Activated CD4-positive, alpha-beta T cell treated with anti-CD3 and anti-CD28 coated beads, Interleukin-2, amount 50 U/mL, for 1 hour (primary cell): Measurements from ENCODE around the gene CHD5.

Experiments
- DNase-seq: peaks from one replicate; pipeline ENCODE4 v3.0.0-alpha.2; 2020

CHD5 gene

DNA sequence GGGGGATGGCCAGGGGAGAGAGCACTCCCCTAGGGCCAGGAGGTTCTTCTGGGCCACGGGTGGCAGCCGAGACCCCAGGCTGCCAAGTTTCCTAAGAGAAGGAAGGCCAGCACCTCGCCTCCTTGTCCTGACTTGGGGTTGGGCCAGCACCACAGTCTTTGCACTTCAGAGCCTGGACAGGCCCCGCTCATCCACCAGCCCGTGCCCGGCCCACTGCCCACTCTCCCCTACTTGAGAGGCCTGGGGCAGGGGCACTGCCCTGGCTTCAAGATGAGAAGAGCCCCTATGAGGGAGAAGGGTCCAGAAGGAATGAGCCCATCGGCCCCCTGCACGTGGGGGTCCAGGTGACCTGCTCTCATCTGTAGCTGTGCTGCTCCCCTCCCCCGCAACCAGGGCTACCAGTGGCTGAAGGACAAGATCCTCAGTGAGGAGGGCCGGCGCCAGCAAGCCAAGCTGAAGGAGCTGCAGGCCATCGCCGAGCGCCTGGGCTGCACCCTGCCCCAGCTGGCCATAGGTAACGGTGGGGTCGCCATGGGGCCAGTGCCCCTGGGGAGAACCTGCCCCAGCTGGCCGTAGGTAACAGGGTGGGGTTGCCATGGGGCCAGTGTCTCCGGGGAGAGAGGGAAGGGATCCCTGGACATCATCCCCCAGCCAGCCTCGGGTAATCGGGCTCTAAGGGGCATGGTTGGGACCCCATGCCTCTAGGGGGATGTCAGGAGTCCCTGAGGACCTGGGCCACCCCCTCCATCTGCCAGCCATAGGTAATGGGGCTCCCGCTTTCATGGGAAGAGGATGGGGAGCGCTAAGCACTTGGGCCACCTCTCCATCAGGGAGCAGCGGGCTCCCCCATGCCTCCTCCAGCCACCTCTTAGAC, 83.6 kb downstream of the CHD5 start:
- no peak for DNase-seq

DNA sequence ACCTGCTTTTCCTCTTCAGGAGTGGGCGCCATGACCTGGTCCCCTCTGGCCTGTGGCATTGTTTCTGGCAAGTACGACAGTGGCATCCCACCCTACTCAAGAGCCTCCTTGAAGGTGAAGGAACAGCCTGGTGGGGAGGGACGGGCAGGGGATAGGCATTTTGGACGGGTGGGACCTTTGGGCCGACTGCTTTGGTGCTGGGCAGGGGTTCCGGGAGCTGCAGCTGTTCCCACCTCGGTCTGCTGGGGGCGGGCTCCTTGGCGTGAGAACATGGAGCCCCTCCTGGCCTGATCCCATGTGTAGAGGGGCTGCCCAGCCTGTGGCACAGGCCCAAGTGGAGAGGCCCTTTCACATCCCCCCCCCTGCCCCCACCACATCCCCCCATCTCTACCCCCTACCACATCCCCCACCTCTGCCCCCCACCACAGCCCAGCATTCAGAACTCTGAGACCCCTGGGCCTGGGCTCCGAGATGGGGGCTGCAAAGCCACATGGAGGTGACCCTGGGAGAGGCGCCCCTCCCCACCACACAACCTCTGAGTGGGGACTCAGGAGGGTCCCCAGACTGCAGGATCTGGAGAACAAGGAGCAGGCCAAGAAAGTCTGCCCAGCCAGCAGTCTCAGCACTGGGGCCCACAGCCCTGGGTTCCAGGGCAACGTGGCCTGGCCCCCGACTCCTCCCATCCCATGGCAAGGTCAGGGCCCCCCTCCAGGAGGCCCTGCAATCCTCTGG, 84.4 kb downstream of the CHD5 start:
- DNase-seq = no peak

DNA sequence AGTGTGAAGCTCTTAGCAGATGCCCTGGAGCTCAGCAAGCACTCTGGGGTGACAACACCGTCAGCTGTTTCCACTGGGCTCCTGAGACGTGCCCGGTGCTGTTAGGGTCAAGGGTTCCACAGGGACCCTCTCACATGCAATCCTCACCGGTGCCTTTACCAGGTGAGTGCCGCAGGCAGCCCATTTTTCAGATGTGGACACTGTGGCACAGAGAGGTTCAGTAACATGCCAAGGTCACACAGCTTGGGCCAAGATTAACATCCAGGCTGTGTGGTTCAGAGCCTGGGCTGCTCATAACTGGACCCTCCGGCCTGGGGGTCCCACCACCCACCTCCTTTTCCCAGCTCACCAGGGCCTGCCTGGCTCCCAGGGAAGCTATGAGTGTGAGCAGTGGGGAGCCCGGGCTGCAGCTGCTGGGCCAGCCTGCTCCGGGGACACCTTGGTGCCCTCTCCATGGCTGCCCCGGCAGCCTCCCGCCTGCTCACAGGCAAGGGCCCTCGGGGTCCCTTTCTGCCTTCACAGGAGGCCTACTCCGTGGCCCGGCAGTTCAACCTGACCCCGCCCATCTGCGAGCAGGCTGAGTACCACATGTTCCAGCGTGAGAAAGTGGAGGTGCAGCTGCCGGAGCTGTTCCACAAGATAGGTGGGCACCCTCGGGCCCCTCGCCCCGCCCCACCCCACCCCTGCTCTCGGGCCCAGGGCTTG, 85.2 kb downstream of the CHD5 start:
- DNase-seq = no peak

DNA sequence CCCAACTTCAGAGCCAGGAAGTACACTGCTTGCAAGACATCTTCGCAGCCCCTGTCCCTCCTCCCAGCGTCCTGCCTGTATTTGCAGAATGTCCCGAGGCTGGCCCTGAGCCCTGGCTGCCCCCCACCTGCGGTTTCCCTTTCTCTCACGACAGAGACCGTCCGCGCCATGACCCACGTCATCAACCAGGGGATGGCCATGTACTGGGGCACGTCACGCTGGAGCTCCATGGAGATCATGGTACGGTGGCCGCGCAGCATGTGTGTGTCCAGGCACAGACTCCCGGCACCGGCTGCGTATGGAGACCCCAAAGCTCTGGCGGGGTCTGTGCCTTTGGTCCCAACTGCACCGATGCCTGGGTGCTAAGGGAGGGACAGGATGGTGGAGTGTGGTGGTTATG, 85.9 kb downstream of the CHD5 start:
- DNase-seq = no peak

DNA sequence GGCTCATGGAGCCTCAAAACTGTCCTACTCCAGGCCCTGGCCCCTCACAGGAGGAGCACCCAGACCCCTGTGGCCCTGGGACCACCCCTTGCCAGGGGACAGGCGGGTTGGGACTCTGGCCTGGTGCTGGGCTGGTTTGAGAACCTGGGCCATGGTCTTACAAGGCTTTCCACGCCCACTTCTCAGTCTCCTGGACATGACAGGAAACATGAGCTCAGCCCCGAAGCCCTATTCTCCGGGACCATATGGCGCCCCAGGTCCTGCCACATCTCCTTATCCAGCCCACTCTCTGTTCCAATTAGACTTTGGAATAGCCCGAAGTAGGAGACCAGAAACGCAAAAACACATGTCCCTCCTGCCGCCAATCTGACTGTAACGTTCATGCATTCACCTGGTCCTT, 86.5 kb downstream of the CHD5 start:
- DNase-seq = no peak

DNA sequence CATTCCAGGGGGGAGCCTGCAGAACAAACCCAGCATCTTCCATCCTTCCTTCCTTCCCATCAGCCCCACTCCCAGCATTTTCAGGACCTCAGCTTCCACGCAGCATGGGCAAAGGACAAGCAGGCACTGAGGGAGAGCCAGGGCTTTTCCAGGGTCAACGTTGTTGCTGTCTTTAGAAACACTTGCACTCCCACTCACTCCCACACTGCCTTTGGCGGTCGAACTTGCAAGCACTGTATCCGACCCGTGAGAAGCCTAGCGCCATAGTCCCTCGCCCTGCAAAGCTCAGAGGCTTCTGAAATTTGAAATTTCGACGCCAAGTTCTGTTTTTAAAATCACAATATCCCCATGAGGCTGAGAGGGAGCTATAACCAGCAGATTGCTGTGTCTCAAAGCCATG, 87.0 kb downstream of the CHD5 start:
- no peak for DNase-seq

DNA sequence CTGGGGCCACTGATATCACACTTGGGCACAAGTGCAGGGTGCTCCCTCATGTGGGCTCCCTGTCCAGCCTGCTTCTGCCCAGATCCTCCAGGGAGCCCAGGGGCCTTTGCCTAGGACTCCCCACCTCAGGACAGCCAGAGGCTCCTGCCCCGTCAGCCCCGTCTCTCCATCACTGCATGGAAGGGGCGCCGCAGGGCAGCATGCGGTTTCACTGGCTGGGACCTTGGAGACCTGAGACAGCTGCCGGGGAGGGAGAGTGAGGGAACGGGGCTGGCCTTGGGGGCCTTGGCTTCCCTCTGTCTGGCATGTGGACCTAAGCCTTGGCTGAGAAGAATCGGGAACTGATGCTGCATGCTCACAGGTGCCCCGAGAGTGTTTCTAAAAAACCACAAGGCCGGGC, 87.9 kb downstream of the CHD5 start:
- DNase-seq = no peak

DNA sequence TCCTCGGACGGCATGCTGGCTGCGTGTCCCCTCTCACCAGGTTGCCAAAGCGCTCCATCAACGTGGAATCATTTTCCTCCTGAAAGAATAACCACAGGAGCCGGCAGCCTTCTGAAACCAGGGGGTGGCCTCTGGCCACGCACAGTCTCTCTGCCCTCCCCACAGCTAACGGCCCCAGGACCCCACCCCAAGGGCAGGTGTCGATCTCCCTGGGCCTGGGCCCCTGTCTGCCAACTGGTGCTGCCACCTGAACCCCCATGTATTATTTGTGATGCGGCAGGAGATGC, 88.4 kb downstream of the CHD5 start:
- DNase-seq = no peak

DNA sequence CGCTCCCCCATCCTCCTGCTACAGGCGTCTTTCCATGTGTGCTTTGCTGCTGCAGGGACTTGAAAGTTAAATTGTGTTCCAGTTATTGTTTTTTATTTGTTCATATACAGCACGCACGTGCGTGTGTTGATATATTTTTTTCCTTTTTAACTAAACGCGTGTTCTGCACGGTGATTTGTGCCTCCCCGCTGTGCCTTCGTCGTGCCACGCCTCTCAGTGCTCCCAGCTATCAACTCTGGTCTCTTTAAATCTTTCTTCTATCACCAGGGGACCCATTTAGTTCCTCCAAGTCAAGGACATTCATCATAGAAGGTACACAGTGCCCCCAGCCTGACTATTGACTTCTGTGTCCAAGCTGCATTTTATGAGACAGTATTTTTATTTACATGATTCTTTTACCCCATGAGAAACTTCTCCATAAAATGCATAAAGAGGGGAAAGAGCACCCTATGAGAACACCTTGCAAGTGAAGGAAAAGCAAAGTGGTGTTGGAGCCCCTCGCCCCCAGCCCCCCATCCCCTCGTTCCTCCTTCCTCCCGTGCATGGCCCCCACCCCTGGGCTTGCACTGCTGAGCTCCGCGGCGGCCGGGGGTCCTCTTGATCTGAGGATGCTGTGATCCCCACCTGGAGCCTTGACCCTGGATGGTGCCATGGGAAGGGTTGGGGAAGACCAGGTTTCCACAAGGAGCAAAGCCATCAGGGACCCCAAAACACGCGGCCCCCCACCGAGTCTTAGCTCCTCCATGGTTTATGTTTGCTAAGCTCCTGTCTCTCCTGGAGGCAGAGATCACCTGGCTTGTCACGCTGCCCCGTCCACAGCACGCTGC, 88.9 kb downstream of the CHD5 start:
- DNase-seq = no peak

DNA sequence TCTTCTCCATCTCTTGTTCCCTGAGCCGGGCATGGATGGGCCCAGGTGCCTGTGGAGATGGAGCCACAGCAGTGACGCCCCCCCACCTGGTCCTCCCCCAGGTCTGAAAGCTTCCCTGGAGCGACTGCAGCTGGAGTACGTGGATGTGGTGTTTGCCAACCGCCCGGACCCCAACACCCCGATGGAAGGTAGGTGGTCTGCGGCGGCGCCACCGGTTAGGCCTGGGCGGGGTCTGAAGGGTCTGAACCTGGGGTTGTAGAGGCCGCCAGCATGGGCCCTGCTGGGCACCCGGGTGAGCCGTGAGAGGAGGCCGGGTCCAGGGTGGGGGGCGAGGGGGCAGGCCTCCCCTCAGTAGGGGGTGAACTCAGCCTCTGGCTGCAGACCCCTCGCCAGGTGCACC, 89.8 kb downstream of the CHD5 start:
- DNase-seq = no peak

DNA sequence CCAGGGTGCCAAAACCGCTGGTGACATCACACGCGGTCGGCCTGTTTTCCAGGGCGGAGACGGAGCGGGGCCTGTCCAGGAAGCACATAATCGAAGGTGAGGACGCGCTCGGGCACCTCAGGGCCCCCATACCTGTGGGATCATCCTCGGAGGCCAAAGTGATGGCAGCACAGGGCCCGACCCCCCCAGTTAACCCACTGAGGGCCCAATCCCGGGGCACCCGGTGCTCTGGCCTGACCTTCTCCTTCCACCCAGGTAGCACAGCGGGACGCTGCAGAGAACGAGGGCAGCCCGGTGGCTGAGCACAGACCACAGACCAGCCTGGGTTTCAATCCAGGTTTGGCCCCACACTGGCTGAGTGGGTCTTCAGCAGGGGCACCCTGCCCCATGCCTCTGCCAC, 91.2 kb downstream of the CHD5 start:
- no peak for DNase-seq

DNA sequence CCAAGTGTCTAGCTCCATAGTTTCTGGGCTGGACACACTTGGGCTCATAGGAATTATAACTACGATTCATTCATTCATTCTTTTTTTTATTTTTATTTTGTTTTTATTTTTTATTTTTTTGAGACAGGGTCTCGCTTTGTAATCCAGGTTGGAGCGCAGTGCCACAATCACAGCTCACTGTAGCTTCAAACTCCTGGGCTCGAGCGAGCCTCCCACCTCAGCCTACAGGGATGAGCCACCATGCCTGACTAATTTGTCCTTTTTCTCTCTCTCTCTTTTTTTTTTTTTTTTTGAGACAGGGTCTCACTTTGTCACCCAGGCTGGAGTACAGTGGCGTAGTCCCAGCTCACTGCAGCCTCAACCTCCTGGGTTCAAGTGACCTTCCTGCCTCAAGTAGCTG, 92.2 kb downstream of the CHD5 start:
- no peak for DNase-seq

DNA sequence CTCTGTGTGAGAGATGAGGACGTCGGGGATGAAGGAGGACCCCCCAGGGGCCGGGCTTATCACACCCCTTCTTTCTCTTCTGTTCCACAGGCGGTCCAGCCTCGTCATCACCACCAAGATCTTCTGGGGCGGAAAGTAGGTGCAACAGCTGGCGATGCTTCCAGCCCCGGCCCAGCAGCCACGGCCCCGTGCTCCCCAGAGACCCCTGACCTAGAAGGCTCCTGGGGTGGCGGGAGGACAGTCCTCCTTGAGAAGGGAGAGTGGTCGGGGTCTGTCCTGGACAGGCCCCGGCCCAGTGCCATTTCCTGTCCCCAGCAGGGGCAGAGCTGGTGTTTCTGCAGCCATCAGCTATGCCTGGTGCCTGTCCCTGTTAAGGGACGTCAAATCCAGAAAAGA, 92.7 kb downstream of the CHD5 start:
- no peak for DNase-seq

DNA sequence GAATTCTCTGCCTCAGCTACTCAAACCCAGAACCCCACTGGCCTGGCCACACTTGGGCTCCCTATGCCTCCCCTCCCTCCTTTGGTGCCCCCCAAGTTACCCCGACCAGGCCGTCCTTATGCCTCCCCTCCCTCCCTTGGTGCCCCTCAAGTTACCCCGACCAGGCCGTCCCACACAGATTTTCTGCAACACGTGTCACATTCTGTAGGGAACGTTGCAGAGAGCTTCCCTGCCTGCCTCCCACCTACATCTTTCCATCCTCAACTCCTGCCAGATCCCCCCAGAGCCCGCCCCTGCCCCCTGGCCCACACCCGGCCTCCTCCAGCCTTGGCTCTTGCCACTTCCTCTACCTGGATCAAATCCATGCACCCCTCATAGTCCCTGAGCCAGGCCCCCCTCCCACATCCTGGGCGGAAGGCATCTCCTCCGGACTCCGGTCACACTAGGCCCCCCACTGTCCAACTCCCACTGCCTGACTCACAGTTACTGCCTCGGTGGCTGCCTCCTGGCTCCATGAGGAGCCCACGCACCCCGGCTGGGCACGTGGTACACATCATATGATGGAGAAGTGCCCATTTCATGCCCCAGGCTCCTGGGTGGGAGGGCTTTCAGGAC, 93.3 kb downstream of the CHD5 start:
- DNase-seq = no peak

DNA sequence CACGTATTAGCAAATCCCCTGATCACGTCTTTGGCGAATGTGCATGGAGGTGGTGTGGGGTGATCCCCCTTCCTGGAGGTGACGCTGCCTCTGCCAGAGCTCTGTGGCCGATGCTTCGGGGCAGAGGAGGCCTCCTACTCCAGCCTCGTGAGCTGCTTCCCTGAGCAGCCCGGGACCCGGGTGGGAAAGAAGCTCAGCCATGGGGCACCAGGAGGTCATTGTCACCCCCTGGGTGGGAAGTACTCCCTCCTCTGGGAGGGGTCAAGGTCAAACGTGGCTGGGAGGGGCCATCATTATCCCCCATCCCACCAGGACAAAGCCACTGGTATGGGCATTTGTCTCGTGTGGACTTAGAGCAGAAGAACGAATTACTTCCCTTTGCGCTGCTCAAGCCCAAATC, 93.8 kb downstream of the CHD5 start:
- no peak for DNase-seq

DNA sequence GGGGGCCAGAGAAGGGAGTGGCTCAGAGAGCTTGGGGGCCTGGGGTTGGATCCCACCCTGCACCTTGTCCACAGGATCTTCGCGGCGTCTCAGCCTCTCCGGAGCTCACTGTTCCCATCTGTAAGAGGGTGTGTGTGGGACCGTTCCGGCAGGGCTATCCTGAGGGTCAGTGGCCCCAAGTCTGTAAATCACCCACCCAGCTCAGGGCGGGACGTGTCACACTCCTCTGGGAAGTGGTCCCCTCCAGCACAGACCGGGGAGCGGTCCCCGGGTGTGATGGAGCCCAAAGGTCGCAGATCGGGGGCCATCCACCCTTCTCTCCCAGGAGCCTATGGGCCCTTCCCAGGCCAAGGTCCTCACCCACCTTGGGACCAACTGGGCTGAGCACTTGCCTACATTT, 94.5 kb downstream of the CHD5 start:
- DNase-seq = no peak

DNA sequence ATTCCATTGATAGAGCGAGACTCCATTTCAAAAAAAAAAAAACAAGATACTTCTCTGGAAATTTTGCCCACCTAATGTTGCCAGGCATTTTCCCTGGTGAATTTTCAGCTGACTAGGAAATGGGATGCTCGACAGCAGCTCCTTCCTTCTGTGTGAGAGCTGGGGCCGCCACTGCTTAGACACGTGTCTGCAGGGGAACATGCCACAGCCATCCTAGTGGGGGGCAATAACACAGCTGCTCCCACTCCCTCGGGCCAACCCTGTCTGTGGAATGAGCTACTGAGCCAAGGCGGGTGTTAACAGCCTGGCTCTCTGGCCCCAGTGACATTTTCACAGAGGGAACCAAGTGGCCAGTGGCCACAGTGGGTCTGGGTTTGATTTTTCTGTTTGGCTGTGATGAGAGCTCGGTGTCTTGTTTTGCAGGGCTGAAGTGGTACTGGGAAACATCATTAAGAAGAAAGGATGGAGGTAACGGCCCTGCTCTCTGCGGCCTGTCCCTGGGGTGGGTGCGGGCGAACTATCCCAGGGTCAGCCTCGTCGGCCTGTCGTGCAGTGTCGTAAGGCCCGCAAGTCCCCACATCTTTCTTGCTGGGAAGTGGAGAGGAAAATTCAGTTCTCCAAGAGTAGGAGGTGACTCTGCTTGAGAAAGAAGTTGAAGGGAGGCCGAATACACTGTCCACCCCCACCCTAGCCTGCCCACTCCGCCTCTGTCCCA, 95.2 kb downstream of the CHD5 start:
- DNase-seq = no peak

DNA sequence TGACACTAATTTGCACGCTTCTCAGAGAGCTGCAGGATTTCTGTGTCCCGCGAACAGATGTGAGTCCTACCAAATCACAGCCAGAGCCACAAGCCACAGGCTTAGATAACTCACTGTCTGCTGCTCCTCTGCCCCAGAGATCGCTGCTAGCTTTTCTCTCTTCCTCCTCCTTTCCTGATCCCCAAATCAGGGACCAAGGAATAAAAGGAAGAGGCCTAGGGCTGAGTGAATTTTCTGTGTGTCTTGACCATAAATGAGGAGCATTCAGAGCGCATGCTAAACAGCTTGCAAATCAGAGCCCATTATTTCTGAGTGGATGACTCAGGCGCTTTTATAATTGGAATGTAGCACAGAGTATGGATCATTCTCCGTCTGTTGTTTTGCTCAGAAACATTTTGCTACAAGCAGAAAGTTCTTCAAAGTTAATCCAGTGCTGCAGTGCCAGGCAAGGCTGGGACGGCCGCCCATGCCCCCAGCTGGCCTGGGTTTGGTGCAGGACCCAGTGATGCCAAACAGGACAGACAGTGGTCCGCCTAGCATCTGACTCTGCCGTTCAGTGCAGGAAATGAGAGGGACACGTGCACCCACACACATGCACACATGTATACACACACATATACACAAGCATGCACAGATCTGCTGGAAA, 96.2 kb downstream of the CHD5 start:
- DNase-seq = no peak

DNA sequence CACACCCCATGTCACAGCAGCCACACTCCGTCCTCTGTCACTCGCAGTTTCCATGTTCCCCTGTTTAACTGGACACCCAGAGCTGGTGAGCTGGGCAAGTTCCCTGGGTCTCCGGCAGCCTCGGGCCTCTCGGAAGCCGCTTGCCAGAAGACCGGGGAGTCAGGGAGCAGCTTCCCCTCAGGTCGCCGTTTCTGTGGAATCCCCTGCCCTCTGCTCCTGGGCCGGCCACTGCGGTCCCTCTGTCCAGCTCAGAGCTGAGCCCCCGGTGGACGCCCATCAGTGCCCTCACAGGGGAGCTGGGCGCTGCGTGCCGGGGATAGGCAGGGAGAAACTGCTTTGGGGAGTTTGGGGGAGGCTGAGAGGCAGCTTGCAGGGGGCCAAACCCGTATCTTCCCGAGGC, 96.7 kb downstream of the CHD5 start:
- DNase-seq = no peak

DNA sequence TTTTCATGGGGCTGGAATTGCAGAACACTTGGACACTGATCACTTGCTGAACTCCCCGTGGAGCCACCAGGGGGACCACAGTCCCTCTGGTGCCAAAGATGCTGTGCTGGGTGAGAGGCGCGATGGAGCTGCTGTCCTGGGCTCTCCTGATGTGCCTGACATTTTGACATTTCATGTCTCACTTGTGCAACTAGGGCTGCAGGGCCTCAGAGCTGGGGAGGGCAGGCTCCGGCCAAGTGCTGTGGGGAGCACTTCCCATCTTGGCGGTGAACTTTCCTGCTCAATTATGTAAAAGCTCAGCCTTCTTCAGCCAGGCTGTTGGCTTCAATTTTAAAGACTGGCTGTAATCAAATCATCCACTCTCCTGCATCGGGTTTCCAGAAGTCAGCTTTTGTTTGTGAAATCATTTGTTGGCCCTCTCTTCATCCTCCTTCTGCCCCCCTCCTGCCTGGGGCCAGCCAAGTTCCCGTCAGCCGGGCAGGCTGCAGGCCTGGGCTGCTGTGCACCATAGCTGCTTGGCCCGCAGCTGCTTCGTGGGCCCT, 97.6 kb downstream of the CHD5 start:
- no peak for DNase-seq

DNA sequence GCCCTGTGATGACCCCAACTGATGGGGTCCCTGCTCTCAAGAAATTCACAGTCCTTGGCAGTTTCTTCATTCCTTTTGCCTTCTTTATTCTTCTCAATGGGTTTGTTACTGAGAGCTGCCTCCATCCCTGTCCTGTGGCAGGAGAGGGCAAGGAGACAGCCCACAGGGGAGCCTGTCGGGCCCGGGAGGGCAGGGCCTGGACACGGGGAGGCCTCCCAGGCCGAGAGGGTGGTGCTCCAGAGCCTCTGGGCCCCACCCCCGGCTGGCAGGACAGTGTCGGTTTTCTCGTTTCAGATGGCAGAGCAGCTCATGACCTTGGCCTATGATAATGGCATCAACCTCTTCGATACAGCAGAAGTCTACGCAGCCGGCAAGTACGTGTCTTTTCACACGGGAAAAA, 98.2 kb downstream of the CHD5 start:
- no peak for DNase-seq
